K562 (cell line): ENCODE data around the gene MC3R.

Experiments used
- CHD4 ChIP-seq: fragments of 200-600 bp; sonication (generic); IDR thresholded peaks from 3 replicates; pipeline ENCODE4 v1.6.1; 2012; ENCODE audit warnings: low read depth, mild to moderate bottlenecking, mixed read lengths, low read length, inconsistent platforms; ENCODE audit not compliant: insufficient read depth, insufficient replicate concordance, poor library complexity, severe bottlenecking
- MAZ ChIP-seq, 2 experiments: fragments of 450-650 bp in 1 of 2; sonication (generic) in 1 of 2; formaldehyde crosslinking; IDR thresholded peaks in 1 of 2; conservative IDR thresholded peaks in 1 of 2; 2 replicates each; pipeline versions ENCODE4 v1.4.0 to v1.5.0; 2020; ENCODE audit warnings: mild to moderate bottlenecking in 1 of 2, missing genetic modification reagents in 1 of 2
- NR1H2 ChIP-seq: sonication (generic); formaldehyde crosslinking; IDR thresholded peaks from 2 replicates; pipeline ENCODE4 v1.4.0; 2020; ENCODE audit warnings: mild to moderate bottlenecking, missing genetic modification reagents

DNA sequence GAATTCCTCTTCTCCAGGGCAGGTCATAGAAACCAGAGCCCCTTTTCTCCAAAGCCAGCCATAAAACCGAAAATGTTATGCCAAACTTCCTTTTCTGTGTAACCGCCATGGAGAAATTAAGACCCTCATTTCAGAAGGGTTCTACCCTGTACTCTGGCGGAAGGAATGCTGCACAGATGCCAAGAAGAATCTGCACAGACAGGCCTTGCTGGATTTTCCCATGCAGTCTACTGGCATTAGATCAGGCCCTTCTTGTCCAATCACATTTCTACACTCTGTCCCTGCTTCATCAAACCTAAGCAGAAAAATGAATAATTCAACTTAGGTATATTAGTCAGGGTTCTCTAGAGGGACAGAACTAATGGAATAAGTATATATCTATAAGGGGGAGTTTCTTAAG, 43.2 kb upstream of the MC3R start:
- TF ChIP-seq CHD4 (no peak), NR1H2 (CRISPR knock-in tag) (no peak), MAZ (CRISPR knock-in tag; conservative IDR thresholded peaks at IDR 0.05 in 1 of 2, IDR thresholded peaks at IDR 0.05 in 1 of 2) (no peak)
